ENCODE data around the gene ACBD4. TPM values are rescaled to one million over a fixed set of nuclear protein-coding genes. Genes with fewer than 3 reads are reported as not detected.

ACBD4 gene
- total and polyA plus RNA-seq, 4 donors: 7.8 to 15.7 (median 12.7) TPM

DNA sequence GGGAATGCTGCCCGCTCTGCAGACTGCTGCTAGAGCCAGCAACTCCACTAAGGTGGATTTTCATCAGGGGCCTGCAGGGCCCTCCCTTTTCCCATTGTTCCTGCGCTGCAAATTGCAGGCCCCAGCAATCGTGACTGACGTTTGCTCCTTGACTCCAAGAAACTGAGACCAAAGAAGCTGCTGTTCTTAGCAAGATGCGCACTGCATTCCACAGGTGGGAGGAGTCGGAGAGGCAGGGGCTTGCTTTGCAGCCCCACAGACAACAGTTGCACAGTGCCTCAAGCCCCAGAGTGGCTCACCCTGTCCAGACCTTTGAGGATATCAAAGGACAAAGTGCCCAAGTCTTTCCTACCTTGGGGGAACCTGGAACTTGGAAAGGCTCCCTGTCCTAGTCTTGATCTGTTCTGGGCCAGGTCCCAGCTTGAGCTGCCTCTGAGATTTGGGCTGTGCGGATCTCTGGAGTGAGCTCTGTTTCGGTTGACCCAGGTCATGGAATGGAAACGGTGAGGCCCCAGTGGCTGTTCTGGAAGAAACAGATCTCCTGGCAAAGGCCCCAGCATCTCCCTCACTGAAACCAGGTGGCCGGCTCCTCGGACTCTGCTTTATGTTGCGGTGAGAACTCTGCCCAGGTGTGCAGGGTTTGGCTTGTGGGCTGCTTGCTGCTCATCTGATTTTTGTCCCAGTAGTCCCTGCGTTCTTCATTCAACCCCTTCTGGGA is 28.0 kb upstream of the ACBD4 start:
- H3K27ac ChIP-seq (ENCODE audit: low read depth in 1 of 2, low read length in 1 of 2): no peak overlapping the region
- H3K4me1 ChIP-seq (ENCODE audit: control insufficient read depth in 5 of 5, insufficient read depth in 5 of 5, low read length in 5 of 5): peaks cover 0 to 2% (median 0%) of the 10 kb centered on the region in 5 donors
- peaks cover 0 to 59% (median 29%) of the 10 kb centered on the region in 4 donors for H3K36me3 ChIP-seq (ENCODE audit: control insufficient read depth in 4 of 4, insufficient read depth in 4 of 4, low read length in 4 of 4)
- ATAC-seq (ENCODE audit: insufficient read depth, low FRiP score) (no peak), DNase-seq (no peak)
- no peaks in the 10 kb centered on the region for H3K9me3 ChIP-seq (ENCODE audit: control insufficient read depth in 4 of 4, insufficient read depth in 3 of 4, low read length in 3 of 4)
- H3K4me3 ChIP-seq: no peak overlapping the region
- no peaks in the 10 kb centered on the region for H3K27me3 ChIP-seq (ENCODE audit: control insufficient read depth in 3 of 3, insufficient read depth in 3 of 3, low read length in 2 of 3)
- TF ChIP-seq, protein P1, sequence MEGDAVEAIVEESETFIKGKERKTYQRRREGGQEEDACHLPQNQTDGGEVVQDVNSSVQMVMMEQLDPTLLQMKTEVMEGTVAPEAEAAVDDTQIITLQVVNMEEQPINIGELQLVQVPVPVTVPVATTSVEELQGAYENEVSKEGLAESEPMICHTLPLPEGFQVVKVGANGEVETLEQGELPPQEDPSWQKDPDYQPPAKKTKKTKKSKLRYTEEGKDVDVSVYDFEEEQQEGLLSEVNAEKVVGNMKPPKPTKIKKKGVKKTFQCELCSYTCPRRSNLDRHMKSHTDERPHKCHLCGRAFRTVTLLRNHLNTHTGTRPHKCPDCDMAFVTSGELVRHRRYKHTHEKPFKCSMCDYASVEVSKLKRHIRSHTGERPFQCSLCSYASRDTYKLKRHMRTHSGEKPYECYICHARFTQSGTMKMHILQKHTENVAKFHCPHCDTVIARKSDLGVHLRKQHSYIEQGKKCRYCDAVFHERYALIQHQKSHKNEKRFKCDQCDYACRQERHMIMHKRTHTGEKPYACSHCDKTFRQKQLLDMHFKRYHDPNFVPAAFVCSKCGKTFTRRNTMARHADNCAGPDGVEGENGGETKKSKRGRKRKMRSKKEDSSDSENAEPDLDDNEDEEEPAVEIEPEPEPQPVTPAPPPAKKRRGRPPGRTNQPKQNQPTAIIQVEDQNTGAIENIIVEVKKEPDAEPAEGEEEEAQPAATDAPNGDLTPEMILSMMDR (IDR thresholded peaks at IDR 0.05; ENCODE audit: control extremely low read depth, extremely low read depth): no peak
- H3K9ac ChIP-seq (ENCODE audit: insufficient read depth in 1 of 2, low read length in 2 of 2): no peak overlapping the region
- WGBS, 2 donors: 87 to 90% methylated on average over 13 of the region's 13 CpGs

DNA sequence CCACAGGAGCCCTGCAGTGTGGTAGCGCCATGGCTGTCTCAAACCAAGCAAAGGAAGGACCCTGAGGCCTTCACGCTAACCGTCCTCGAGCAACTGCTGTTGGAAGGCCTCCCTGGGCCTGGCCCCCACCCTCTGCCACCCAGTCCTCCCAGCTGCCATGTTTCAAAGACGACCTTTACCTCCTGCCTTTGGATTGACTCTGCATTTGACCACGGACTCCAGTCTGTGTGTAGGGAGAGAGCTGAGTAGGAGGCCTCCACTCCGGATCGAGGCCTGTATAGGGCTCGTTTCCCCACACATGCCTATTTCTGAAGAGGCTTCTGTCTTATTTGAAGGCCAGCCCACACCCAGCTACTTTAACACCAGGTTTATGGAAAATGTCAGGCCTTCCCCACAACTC is 27.4 kb upstream of the ACBD4 start:
- Histone ChIP-seq H3K27ac (ENCODE audit: low read depth in 1 of 2, low read length in 1 of 2) (no peak overlapping the region), H3K4me1 (ENCODE audit: control insufficient read depth in 5 of 5, insufficient read depth in 5 of 5, low read length in 5 of 5) (peaks cover 0 to 2% (median 0%) of the 10 kb centered on the region in 5 donors), H3K9ac (ENCODE audit: insufficient read depth in 1 of 2, low read length in 2 of 2) (no peak overlapping the region), H3K36me3 (ENCODE audit: control insufficient read depth in 4 of 4, insufficient read depth in 4 of 4, low read length in 4 of 4) (peaks cover 0 to 54% (median 24%) of the 10 kb centered on the region in 4 donors), H3K4me3 (no peak overlapping the region), H3K27me3 (ENCODE audit: control insufficient read depth in 3 of 3, insufficient read depth in 3 of 3, low read length in 2 of 3) (no peaks in the 10 kb centered on the region), H3K9me3 (ENCODE audit: control insufficient read depth in 4 of 4, insufficient read depth in 3 of 4, low read length in 3 of 4) (no peaks in the 10 kb centered on the region)
- WGBS, 2 donors: 77 to 78% methylated on average over 9 of the region's 9 CpGs
- TF ChIP-seq, protein P1 (IDR thresholded peaks at IDR 0.05; ENCODE audit: control extremely low read depth, extremely low read depth): no peak
- ATAC-seq (ENCODE audit: insufficient read depth, low FRiP score) (no peak), DNase-seq (no peak)

DNA sequence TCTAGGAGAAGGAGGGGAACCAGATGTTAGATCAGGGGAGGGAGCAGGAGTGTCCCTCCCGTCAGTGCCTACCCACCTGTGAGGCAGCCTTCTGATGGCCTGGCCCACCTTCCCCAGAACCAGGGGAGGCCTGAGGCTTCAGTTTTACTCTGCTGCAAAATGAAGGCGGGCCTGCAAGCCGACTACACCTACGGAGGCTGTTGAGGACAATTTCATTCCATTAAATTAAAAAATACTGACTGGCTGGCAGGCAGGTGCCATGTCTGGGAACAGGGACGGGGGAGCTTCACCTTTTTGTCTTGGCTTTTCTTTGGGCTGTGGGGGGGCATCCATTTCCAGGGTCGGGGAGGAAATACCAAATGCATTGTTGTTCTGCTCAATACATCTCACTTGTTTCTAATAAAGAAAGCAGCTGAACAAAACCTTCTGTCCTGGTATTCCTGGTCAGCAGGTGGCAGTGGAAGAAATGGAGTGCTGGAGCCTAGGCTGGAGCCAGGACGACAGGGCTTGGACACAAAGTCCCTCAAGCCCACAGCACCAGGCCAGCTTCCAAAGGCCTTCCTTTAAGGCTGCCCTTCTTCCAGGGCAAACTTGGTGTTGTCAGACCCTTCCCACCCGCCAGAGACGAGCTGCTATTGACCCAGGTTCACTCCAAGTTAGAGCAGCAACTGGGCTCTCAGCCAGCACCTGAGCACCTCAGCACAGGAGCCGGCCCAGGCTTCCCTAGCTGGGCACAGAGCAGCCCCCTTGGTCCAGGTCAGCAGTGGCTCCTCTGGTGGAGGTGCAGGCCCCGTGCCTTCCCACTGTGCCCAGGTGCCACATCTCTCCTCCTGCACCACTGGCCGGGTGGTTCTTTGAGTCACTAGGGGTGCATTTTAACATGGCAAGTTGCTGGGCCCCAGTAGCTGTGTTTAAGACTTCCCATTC is 26.6 kb upstream of the ACBD4 start:
- H3K9ac ChIP-seq (ENCODE audit: insufficient read depth in 1 of 2, low read length in 2 of 2): no peak overlapping the region

More for the DNA sequence above, 26.6 kb upstream of the ACBD4 start:
- Histone ChIP-seq H3K4me3 (no peak overlapping the region), H3K4me1 (ENCODE audit: control insufficient read depth in 5 of 5, insufficient read depth in 5 of 5, low read length in 5 of 5) (peaks cover 0 to 2% (median 0%) of the 10 kb centered on the region in 5 donors), H3K36me3 (ENCODE audit: control insufficient read depth in 4 of 4, insufficient read depth in 4 of 4, low read length in 4 of 4) (peaks cover 0 to 48% (median 18%) of the 10 kb centered on the region in 4 donors), H3K27ac (ENCODE audit: low read depth in 1 of 2, low read length in 1 of 2) (no peak overlapping the region), H3K27me3 (ENCODE audit: control insufficient read depth in 3 of 3, insufficient read depth in 3 of 3, low read length in 2 of 3) (no peaks in the 10 kb centered on the region), H3K9me3 (ENCODE audit: control insufficient read depth in 4 of 4, insufficient read depth in 3 of 4, low read length in 3 of 4) (no peaks in the 10 kb centered on the region)
- ATAC-seq (ENCODE audit: insufficient read depth, low FRiP score) (no peak), DNase-seq (no peak)
- WGBS, 2 donors: 70 to 85% methylated on average over 12 of the region's 12 CpGs
- TF ChIP-seq, protein P1 (IDR thresholded peaks at IDR 0.05; ENCODE audit: control extremely low read depth, extremely low read depth): no peak

All from lung (tissue), 12 donors.